ENCODE data around the gene OVCH1.

The OVCH1 gene, protein sequence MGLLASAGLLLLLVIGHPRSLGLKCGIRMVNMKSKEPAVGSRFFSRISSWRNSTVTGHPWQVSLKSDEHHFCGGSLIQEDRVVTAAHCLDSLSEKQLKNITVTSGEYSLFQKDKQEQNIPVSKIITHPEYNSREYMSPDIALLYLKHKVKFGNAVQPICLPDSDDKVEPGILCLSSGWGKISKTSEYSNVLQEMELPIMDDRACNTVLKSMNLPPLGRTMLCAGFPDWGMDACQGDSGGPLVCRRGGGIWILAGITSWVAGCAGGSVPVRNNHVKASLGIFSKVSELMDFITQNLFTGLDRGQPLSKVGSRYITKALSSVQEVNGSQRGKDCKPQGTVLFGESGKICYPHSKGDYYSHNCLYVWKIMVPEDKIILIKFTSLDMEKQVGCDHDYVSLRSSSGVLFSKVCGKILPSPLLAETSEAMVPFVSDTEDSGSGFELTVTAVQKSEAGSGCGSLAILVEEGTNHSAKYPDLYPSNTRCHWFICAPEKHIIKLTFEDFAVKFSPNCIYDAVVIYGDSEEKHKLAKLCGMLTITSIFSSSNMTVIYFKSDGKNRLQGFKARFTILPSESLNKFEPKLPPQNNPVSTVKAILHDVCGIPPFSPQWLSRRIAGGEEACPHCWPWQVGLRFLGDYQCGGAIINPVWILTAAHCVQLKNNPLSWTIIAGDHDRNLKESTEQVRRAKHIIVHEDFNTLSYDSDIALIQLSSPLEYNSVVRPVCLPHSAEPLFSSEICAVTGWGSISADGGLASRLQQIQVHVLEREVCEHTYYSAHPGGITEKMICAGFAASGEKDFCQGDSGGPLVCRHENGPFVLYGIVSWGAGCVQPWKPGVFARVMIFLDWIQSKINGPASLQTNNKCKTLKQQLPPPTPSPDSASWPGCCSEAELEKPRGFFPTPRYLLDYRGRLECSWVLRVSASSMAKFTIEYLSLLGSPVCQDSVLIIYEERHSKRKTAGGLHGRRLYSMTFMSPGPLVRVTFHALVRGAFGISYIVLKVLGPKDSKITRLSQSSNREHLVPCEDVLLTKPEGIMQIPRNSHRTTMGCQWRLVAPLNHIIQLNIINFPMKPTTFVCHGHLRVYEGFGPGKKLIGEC

DNA sequence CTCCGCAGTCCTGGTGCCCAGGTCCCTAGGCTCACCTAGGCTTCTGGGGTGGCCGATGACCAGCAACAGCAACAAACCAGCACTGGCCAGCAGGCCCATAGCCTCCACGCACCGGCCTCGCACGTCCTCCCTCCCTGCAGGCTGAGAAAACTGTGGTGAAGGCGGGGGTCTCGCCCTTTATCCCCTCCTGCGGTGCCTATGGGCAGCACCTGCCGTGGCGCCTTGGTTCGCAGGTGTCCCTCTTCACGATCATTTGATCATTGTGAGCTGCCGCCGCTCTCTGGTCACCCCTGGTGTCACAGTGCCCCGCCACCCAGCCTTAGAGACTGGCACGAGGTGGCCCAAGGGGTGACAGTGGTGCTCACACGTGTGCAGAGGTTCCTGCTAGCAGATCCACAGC is at the start of gene OVCH1:
OVCH1 (minus strand) TSS at position 99 of the 400 bp plus-strand sequence; CDS start at position 99, 0 bp downstream.
- DNase-seq, result no peak

GRCh38 chr12:29547151-29547632 is 49.7 kb upstream of the OVCH1 start:
- DNase-seq, result no peak

- DNase-seq, result no peak
Measured at GRCh38 chr12:29546000-29546399, 48.5 kb upstream of the OVCH1 start.

DNA sequence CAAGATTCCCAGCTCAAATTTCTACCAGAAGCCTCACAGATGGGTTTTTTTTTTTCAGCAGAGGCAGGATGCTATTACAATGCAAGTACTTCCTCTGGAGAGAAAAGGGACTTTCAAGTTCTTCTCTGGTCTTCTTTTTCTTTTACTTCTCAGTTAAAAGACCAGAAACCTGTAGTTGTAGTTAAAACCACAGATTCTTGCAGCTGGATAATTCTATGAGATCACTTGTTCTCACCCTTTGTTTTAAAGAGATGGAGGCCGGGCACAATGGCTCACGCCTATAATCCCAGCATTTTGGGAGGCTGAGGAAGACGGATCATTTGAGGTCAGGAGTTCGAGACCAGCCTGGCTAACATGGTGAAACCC is 47.6 kb upstream of the OVCH1 start:
- no peak for DNase-seq

GRCh38 chr12:29544428-29545101 is 47.1 kb upstream of the OVCH1 start:
- DNase-seq, result no peak

GRCh38 chr12:29543036-29543435 is 45.5 kb upstream of the OVCH1 start:
- DNase-seq, result no peak

GRCh38 chr12:29537298-29537697 is 39.8 kb upstream of the OVCH1 start:
- DNase-seq, result no peak

DNA sequence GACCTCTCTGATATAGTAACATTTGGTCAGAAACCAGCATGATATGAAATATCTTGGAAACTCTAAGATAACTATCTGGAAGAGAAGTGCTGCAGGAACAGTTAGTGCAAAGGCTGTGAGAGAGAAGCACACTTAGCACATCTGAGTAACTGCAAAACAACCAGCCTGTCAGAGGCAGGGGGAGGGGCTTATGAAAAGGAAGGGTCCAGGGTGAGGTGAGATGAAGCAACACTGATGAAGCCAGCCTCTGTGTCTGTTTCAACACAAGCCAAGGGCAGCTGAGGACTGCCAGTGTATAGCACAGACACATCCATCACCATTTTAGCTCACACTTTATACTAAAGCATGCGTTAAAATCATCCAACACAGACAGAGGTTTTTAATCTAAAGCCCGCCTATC is 37.4 kb upstream of the OVCH1 start:
- DNase-seq, result no peak

- no peak for DNase-seq
Measured at GRCh38 chr12:29533815-29534489, 36.5 kb upstream of the OVCH1 start.

GRCh38 chr12:29531471-29531870 is 34.0 kb upstream of the OVCH1 start:
- no peak for DNase-seq

DNA sequence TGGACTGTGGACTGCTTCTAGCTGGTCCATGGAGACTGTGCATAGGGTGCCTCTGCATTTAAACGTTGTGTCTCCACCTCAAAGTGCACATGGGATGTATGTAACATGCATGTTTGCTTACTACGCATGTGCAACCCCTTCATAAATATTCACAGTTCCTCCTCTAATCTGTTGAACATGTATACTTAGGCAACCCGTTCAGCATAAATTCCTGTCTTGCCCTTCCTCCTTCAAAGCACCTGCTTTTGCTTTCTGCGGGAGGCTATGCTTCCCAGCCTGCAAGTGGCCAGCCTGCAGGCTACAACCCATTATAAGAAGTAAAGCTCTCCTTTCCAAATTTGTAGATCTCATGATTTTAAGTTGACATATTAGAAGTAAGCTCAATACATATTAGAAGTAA is 33.0 kb upstream of the OVCH1 start:
- no peak for DNase-seq

DNA sequence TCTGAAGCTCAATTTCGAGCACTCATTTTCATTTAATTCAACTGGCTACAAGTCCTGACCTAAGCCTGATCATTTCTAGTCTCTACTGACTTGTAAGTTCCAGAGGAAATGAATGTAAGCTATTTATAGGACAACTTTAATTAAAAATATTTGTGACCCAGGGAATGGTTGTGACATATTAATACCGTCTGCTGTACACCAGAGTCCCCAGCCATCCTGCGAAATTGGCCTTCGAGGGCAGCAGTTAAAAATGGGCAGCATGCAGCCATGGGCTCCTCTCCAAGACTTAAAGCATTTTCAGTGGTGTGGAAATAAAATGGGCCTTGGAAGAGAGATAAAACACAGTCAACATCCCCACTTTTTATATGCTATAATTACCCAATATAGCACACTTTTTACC is 30.7 kb upstream of the OVCH1 start:
- DNase-seq, result no peak

- DNase-seq, result no peak
Measured at GRCh38 chr12:29521951-29522350, 24.5 kb upstream of the OVCH1 start.

- no peak for DNase-seq
Measured at GRCh38 chr12:29519585-29520182, 22.2 kb upstream of the OVCH1 start.

GRCh38 chr12:29518407-29518806 is 20.9 kb upstream of the OVCH1 start:
- DNase-seq, result no peak

DNA sequence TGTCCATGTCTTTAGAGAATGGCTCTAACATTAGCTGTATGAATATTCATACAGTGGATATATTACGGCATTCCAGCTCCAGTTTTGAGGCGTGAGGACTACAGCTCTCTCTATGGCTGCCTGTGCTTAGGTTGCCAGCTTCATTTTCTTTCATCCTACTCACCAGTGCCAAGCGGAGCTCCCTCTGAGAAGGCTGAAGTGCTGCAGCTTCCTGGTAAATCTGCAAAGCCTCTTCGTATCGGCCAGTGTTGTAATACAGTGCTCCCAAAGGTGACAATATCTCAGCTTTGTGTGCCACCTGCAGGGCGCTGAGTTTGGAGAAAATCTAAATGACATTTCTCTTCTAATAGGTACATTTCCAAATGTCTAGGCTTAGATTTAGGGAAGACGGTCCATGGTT is 19.8 kb upstream of the OVCH1 start:
- no peak for DNase-seq

GRCh38 chr12:29516431-29516875 is 19.0 kb upstream of the OVCH1 start:
- no peak for DNase-seq

GRCh38 chr12:29510591-29511185 is 13.2 kb upstream of the OVCH1 start:
- no peak for DNase-seq

DNA sequence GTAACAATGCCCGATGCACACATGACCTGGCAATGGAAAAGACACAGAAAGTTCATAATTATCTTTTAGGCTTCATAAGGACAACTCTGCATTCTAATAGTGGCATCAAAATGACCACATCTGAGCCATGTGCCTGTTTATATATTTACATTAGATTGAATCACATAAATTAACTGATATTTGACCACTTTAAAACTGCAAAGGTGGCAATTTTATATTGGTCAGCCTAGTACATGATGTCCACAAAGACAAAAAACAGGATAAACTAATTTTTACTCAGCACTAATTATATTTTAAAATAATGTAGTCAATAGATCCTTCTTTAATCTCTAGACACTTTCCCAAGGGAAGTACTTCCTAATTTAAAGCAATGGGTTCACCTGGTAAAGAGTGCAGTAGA is 12.0 kb upstream of the OVCH1 start:
- DNase-seq, result no peak

DNA sequence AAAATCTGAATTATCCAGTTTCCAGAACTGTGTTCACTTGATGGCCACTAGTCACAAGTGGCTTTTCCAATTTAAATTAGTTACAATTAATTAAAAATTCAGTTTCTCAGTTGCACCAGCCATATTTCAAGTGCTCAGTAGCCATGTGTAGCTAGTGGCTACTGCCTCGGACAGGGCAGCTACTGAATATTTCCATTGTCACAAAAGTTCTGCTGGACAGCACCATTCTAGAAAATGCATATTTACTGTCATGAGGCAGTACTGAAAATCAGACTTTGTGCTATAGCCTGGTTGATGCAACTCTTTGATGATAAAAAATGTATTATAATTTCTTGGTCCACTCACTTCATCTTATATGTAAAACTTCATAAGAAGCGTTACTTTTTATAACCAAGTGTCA is 11.5 kb upstream of the OVCH1 start:
- no peak for DNase-seq

DNA sequence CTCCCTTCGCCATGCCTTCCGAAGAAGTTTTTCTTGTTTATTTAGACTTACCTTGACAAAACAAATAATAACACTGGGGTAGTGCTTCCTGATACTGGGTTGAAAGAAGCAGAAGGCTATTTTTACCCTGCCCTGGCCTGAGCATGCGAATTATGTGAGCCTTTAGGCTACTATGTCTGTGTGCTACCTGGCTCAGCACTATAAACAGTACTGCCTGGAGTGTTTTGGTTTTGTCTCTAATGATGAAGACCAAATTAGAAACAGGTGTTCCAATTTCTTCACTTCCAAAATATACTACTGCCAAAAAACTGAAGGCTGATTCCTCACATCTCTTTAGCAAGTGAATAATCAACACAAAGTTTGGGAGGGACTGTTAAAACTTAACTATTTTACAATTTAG is 7.6 kb upstream of the OVCH1 start:
- no peak for DNase-seq

Measured in NCI-H2081 treated with DMSO at 0.1 percent for 48 hours (cell line).